ENCODE results near the gene ZRANB3. TPM values are rescaled to one million over a fixed set of nuclear protein-coding genes. Genes with fewer than 3 reads are reported as not detected.
A peak's percentile ranks its signal among the peaks of the same experiment; 100 is the strongest.
"Not testable (repeated sequence)": the region's sequence is repeated elsewhere in the genome, so short reads cannot be mapped to it uniquely, and the experiment has no call there.

Gene ZRANB3
- total RNA-seq, 1 experiment from 2014 or later, result 15.9 TPM

GRCh38 chr2:135454608-135455007, 76.4 kb downstream of the ZRANB3 start:
- no peak overlapping the region for H3K4me3 ChIP-seq
- no peak overlapping the region for H3K27ac ChIP-seq
- H3K27me3 ChIP-seq, result no peaks in the 10 kb centered on the region
- DNase-seq, result no peak
- no peaks in the 10 kb centered on the region for H3K36me3 ChIP-seq
- H3K4me1 ChIP-seq, result no peaks in the 10 kb centered on the region
- 0 out of 2 replicates have a peak, but pooled peaks cover 8% of the 10 kb centered on the region for H3K9me3 ChIP-seq (replicated peaks)

DNA sequence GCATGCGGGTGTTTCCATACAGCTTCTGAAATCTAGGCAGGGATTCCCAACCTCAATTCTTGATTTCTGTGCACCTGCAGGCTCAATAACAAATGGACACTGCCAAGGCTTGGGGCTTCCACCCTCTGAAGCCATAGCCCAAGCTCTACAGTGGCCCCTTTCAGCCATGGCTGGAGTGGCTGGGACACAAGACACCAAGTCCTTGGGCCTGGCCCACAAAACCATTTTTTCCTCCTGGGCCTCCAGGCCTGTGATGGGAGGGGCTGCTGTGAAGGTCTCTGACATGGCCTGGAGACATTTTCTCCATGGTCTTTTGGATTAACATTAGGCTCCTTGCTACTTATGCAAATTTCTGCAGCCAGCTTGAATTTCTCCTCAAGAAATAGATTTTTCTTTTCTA, 78.0 kb downstream of the ZRANB3 start:
- not testable (repeated sequence) for H3K27ac ChIP-seq; H3K27me3 ChIP-seq; H3K4me3 ChIP-seq; H3K36me3 ChIP-seq; DNase-seq; H3K4me1 ChIP-seq; H3K9me3 ChIP-seq (replicated peaks)

GRCh38 chr2:135451966-135452365, 79.1 kb downstream of the ZRANB3 start:
- Histone ChIP-seq H3K4me1 (no peaks in the 10 kb centered on the region), H3K4me3 (no peak overlapping the region), H3K27ac (no peak overlapping the region), H3K9me3 (replicated peaks) (0 out of 2 replicates have a peak, but pooled peaks cover 8% of the 10 kb centered on the region), H3K36me3 (no peaks in the 10 kb centered on the region), H3K27me3 (no peaks in the 10 kb centered on the region)
- DNase-seq, result no peak

- not testable (repeated sequence) for DNase-seq; H3K9me3 ChIP-seq (replicated peaks); H3K4me1 ChIP-seq; H3K4me3 ChIP-seq; H3K36me3 ChIP-seq; H3K27me3 ChIP-seq; H3K27ac ChIP-seq
These were observed 88.0 kb downstream of the ZRANB3 start for GRCh38 chr2:135443013-135443412.

GRCh38 chr2:135435155-135435554, 95.9 kb downstream of the ZRANB3 start:
- not testable (repeated sequence) for H3K4me3 ChIP-seq; H3K4me1 ChIP-seq; H3K27me3 ChIP-seq; DNase-seq; H3K36me3 ChIP-seq; H3K27ac ChIP-seq; H3K9me3 ChIP-seq (replicated peaks)

DNA sequence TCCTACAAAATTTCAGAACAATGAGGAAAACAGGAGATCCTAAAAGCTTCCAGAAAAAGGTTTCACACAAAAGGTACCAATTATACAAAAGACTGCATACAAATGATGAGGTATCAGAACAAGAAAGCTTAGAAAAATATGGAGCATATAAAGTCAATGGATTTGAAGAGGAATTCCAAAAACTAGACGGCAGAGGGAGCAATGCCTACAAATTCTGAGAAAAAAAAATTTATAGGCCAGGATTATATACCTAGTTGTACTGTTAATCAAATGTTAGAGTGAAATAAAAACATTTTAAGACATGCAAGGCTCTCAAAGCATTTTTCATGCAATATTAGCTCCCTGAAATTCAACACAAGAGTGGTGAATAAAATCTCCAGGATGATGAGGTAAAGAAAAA, 106.2 kb downstream of the ZRANB3 start:
- H3K9me3 ChIP-seq (replicated peaks), result no peaks in the 10 kb centered on the region
- H3K36me3 ChIP-seq, result no peaks in the 10 kb centered on the region
- no peak for DNase-seq
- H3K4me1 ChIP-seq, result no peaks in the 10 kb centered on the region
- H3K4me3 ChIP-seq, result no peak overlapping the region
- H3K27me3 ChIP-seq, result no peaks in the 10 kb centered on the region
- H3K27ac ChIP-seq, result no peak overlapping the region

GRCh38 chr2:135422898-135423297, 108.1 kb downstream of the ZRANB3 start:
- H3K4me1 ChIP-seq, result no peaks in the 10 kb centered on the region
- no peaks in the 10 kb centered on the region for H3K27me3 ChIP-seq
- H3K27ac ChIP-seq, result no peak overlapping the region
- H3K4me3 ChIP-seq, result no peak overlapping the region
- no peaks in the 10 kb centered on the region for H3K36me3 ChIP-seq
- no peak for DNase-seq
- no peaks in the 10 kb centered on the region for H3K9me3 ChIP-seq (replicated peaks)

GRCh38 chr2:135411646-135412045, 119.4 kb downstream of the ZRANB3 start:
- no peaks in the 10 kb centered on the region; the same call in 1 of the 2 replicates for H3K9me3 ChIP-seq (replicated peaks)
- no peak overlapping the region for H3K27ac ChIP-seq
- H3K4me3 ChIP-seq, result no peak overlapping the region
- H3K36me3 ChIP-seq, result no peaks in the 10 kb centered on the region
- no peaks in the 10 kb centered on the region for H3K27me3 ChIP-seq
- DNase-seq, result no peak
- H3K4me1 ChIP-seq, result no peaks in the 10 kb centered on the region

GRCh38 chr2:135409436-135409835, 121.6 kb downstream of the ZRANB3 start:
- no peaks in the 10 kb centered on the region for H3K36me3 ChIP-seq
- DNase-seq, result no peak
- no peak overlapping the region for H3K27ac ChIP-seq
- H3K4me3 ChIP-seq, result no peak overlapping the region
- no peaks in the 10 kb centered on the region for H3K27me3 ChIP-seq
- H3K4me1 ChIP-seq, result no peaks in the 10 kb centered on the region
- H3K9me3 ChIP-seq (replicated peaks), result no peaks in the 10 kb centered on the region

DNA sequence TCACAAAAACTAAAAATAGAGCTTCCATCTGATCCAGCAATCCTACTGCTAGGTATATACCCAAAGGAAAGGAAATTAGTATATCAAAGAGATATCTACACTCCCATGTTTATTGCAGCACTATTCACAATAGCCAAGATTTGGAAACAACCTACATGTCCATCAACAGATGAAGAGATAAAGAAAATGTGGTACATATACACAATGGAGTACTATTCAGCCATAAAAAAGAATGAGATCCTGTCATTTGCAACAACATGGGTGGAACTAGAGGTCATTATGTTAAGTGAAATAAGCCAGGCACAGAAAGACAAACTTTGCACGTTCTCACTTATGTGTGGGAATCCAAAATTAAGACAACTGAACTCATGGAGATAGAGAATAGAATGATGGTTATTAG, 134.8 kb downstream of the ZRANB3 start:
- not testable (repeated sequence) for H3K36me3 ChIP-seq; H3K27ac ChIP-seq; H3K9me3 ChIP-seq (replicated peaks); DNase-seq; H3K4me3 ChIP-seq; H3K4me1 ChIP-seq; H3K27me3 ChIP-seq

DNA sequence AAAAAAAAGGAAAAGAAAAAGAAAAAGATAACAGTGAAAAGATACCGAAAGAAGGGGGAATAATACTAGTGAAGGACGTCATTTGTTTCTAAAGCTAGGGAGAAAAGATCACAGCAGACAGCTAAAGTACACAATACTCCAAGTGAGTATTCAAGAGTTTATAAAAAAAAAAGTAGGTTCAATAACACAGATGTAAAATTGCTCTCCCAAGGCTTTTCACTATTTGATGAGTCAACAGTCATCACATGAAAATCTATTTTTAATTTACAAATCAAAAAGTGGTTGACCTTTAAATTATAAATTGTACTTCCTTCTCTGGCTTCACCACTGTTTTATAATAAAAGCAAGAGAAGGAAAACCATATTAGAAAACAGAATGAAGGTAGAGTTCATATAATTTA, 144.0 kb downstream of the ZRANB3 start:
- Histone ChIP-seq H3K4me3 (no peak overlapping the region), H3K27ac (no peak overlapping the region), H3K4me1 (0 out of 2 replicates have a peak, but pooled peaks cover 3% of the 10 kb centered on the region), H3K36me3 (no peaks in the 10 kb centered on the region; the same call in 1 of the 2 replicates), H3K9me3 (replicated peaks) (no peaks in the 10 kb centered on the region), H3K27me3 (no peaks in the 10 kb centered on the region)
- DNase-seq, result no peak

DNA sequence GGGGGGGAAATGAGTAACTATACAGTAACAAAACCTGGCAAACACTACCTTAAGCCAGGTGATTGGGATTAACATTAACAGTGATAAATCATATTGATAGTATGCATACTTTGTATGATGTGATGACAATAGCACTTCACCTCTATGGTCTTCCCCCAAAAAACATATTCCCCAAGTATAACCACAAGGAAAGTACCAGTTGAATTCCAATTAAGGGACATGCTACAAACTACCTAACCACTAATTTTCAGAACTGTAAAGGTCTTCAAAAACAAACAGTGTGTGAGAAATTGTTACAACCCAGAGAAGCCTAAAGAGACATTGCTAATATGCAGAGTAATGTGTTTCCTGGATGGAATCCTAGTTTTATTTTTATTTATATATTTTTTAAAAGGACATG, 152.4 kb downstream of the ZRANB3 start:
- H3K9me3 ChIP-seq (replicated peaks), result peaks cover 8% of the 10 kb centered on the region; the same call in 1 of the 2 replicates
- no peaks in the 10 kb centered on the region for H3K36me3 ChIP-seq
- H3K27me3 ChIP-seq, result no peaks in the 10 kb centered on the region
- no peaks in the 10 kb centered on the region for H3K4me1 ChIP-seq
- DNase-seq, result no peak
- H3K27ac ChIP-seq, result no peak overlapping the region
- H3K4me3 ChIP-seq, result no peak overlapping the region

- Histone ChIP-seq H3K27me3 (no peaks in the 10 kb centered on the region), H3K27ac (no peak overlapping the region), H3K4me3 (no peak overlapping the region), H3K4me1 (no peaks in the 10 kb centered on the region), H3K9me3 (replicated peaks) (no peaks in the 10 kb centered on the region; the same call in 1 of the 2 replicates), H3K36me3 (no peaks in the 10 kb centered on the region)
- no peak for DNase-seq
These were observed 157.3 kb downstream of the ZRANB3 start for GRCh38 chr2:135373702-135374101.

DNA sequence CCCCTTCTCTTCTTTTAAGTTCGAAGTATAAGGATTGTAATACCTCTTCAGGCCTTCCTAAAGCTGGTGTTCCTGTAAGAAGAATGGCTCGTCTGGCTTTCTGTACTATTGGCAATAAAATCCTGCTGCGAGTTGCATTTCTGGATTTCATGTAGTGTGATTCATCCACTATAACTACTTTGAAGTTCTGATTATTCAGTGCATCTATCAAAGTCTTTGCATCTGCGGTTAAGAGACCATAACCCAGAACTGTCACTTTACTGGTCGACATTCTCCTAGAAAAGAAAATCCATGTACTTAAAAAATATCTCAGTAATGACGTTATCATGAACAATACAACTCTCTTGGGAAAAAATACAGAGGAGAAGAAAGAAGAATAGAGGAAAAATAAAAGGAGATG, 181.1 kb downstream of the ZRANB3 start:
- Histone ChIP-seq H3K9me3 (replicated peaks) (peaks cover 13% of the 10 kb centered on the region), H3K36me3 (peaks cover 2% of the 10 kb centered on the region; the same call in 1 of the 2 replicates), H3K27ac (no peak overlapping the region), H3K27me3 (no peaks in the 10 kb centered on the region), H3K4me1 (no peaks in the 10 kb centered on the region), H3K4me3 (no peak overlapping the region)
- no peak for DNase-seq

DNA sequence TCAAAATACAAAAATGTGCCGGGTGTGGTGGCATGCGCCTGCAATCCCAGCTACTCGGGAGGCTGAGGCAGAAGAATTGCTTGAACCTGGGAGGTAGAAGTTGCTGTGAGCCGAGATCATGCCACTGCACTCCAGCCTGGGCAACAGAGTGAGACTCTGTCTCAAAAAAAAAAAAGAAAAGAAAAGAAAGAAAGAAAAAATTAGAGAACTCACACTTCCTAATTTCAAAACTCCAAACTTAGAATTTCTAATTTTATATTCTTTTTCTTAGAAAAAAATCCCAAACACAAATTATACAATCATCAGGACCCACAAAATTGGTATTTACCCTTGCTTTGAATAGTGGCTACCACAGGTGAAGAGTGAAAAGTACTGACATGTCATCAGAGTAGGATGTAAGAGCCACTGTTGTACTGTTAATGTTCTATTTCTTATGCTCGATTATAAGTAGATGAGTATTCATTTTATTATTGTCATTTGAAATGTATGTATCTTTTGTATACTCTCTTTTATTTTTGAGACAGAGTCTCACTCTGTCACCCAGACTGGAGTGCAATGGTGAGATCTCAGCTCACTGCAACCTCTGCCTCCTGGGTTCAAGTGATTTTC, 182.8 kb downstream of the ZRANB3 start:
- H3K9me3 ChIP-seq (replicated peaks), result peaks cover 13% of the 10 kb centered on the region
- not testable (repeated sequence) for H3K4me3 ChIP-seq, H3K27ac ChIP-seq, H3K4me1 ChIP-seq, DNase-seq, H3K36me3 ChIP-seq, H3K27me3 ChIP-seq

- Histone ChIP-seq H3K36me3 (no peaks in the 10 kb centered on the region), H3K27me3 (no peaks in the 10 kb centered on the region), H3K27ac (no peak overlapping the region), H3K4me3 (no peak overlapping the region), H3K4me1 (peaks cover 6% of the 10 kb centered on the region; the same call in 1 of the 2 replicates), H3K9me3 (replicated peaks) (0 out of 2 replicates have a peak, but pooled peaks cover 3% of the 10 kb centered on the region)
- DNase-seq, result peak; percentile 68 to 84
These were observed 193.9 kb downstream of the ZRANB3 start for GRCh38 chr2:135337071-135337470.

All from SJCRH30 (cell line).